Dendritic cell treated with granulocyte-macrophage colony-stimulating factor and Interleukin-4, amounts not matched to agents 40 ng/mL and 50 ng/mL, for 4 days (primary cell): ENCODE data around the gene MAD1L1.

Source experiments
- H3K27ac Mint-ChIP-seq: one replicate; pipeline ENCODE4 v1.8.0; 2022; ENCODE audit warnings: mild to moderate bottlenecking, mixed read lengths
- H3K27me3 Mint-ChIP-seq: one replicate; pipeline ENCODE4 v1.8.0; 2022; ENCODE audit warnings: mild to moderate bottlenecking, mixed read lengths
- H3K36me3 Mint-ChIP-seq: one replicate; pipeline ENCODE4 v1.8.0; 2022; ENCODE audit warnings: low read depth, mixed read lengths
- H3K4me1 Mint-ChIP-seq: one replicate; pipeline ENCODE4 v1.8.0; 2022; ENCODE audit warnings: low read depth, mixed read lengths
- H3K4me3 Mint-ChIP-seq: one replicate; pipeline ENCODE4 v1.8.0; 2022; ENCODE audit warnings: mild to moderate bottlenecking, moderate library complexity, mixed read lengths
- H3K9me3 Mint-ChIP-seq: one replicate; pipeline ENCODE4 v1.8.0; 2022; ENCODE audit warnings: mixed read lengths
- intact Hi-C: fragments of 100-400 bp; cut with micrococcal nuclease; formaldehyde crosslinking; loops from one replicate; pipeline ENCODE4 v1.15.0; 2022

The MAD1L1 gene

DNA sequence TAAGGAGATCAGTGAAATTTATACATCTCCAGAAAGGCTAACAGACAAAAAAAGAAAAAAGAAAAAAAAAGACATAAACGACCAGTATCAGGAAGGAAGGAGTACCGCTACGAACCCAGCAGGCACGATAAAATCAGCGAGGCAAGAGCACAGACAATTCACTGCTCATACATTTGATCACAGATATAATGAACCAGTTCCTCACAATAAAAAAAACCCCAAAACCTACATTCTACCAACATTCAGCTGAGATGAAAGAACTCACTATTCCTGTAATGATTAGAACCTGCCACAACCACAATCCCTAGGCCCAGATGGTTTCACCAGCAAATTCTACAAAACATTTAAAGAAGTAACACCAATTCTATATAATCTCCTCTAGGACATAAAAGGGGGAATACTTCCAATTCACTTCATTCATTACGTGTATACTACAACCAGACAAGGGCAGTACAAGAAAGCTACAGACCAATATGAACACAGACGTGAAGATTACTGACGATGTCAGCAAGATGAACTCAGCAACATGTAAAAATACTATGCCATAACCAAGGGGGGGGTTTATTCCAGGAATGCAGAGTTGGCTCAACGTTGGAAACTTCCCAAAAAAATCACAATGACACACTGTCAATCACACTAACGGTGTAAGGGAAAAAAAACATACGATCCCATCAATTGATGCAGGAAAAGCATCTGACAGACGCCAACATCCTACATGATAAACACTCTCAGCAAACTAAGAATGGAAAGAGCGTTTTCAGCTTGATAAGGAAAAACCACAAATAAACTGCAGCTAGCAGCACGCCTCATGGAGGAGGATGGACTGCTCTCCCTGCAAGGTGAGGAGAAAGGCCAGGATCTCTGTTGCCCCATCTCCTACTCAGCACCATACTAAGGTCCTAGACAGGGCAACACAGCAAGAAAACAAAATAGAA lies 306.5 kb downstream of the MAD1L1 start:
- H3K9me3 Mint-ChIP-seq: no peaks in the 10 kb centered on the region
- H3K27me3 Mint-ChIP-seq: no peaks in the 10 kb centered on the region
- H3K27ac Mint-ChIP-seq: peak overlapping the region; percentile 61
- intact Hi-C loops: no loop called here
- H3K36me3 Mint-ChIP-seq: peaks cover 71% of the 10 kb centered on the region
- peaks cover 69% of the 10 kb centered on the region for H3K4me1 Mint-ChIP-seq
- peak overlapping the region; percentile 14 for H3K4me3 Mint-ChIP-seq

DNA sequence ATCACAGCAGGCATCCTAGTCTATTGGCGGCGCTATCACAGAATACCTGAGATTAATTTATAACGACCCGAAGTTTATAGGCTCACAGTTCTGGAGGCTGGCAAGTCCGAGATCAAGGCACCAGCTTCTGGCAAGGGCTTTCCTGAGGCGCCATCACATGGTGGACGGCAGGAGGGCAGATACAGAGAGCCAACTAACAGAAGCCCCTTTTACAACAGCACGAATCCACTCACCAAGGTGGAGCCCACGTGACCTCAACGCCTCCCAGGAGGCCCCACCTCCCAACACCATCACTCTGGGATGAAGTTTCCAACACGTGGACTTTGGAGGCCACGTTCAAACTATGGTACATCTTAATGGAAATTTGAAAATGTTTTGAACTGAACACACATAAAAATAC lies 307.4 kb downstream of the MAD1L1 start:
- Mint-ChIP-seq H3K27me3 (no peaks in the 10 kb centered on the region), H3K9me3 (no peaks in the 10 kb centered on the region), H3K4me3 (no peak overlapping the region), H3K36me3 (peaks cover 63% of the 10 kb centered on the region), H3K27ac (peak overlapping the region; percentile 61), H3K4me1 (peaks cover 78% of the 10 kb centered on the region)
- intact Hi-C loops: no loop called here

DNA sequence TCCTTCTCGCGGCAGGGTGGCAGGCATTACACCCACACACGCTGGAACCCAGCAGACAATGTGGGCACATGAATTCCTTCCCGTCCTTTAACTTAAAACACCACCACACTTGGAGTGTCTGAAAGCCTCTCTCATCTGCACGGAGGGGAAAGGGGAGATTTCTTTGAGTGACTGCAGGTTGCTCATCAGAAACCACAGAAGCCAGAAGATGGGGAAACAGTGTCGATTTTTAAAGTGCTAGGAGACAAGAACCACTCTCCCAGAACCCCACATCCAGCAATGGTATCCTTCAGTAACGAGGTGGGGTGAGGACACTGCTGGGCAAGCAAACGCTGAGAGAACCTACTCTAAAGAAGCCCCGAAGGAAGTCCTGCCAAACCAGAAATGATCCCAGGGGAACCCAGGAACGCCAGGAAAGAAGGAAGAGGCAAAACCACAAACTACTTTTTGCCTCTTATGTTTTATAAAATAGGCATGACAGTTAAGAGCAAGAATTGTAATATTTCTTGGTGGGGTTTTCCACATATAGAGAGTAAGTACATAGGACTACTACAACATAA lies 308.4 kb downstream of the MAD1L1 start:
- intact Hi-C loops: no loop called here
- Mint-ChIP-seq H3K36me3 (peaks cover 63% of the 10 kb centered on the region), H3K4me3 (no peak overlapping the region), H3K27ac (peak overlapping the region; percentile 32), H3K9me3 (no peaks in the 10 kb centered on the region), H3K4me1 (peaks cover 88% of the 10 kb centered on the region), H3K27me3 (no peaks in the 10 kb centered on the region)

DNA sequence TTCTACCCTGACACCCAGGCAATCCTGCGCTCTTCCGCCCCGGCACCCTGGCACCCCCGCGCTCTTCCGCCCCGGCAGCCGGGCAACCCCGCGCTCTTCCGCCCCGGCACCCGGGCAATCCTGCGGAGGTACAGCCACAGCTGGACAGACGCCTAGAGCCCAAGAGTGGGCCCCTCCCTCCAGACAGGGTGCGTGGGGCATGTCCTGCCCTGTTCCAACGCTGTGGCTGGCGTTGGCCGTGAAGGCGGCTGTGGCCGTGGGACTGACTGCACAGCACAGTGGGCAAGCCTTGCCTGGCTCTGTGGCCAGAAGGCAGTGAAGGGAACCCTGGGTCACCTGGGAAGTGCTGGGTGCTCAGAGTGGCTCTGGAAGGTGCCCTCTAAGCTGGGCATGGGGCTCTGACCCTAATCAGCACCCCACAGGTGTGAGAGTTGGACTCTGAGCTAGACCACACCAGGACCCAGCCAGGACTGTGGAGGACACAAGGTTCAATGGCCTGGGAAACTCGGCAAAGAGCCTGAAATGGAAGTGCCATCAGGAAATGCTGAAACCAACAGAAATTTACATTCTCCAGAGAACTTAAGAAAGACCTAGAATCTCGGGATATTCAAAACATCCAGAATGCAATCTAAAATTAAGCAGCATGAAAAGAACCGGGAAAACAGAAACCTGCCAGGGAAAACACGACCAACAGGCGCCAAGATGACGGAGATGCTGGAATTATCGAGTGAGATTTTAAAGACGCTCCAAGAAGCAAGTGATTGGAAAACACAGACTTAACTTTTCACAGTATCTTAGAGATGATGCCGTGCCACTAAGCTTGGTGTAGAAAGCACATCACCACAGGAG lies 309.1 kb downstream of the MAD1L1 start:
- H3K36me3 Mint-ChIP-seq: peaks cover 62% of the 10 kb centered on the region
- no peak overlapping the region for H3K4me3 Mint-ChIP-seq
- no peaks in the 10 kb centered on the region for H3K27me3 Mint-ChIP-seq
- intact Hi-C loops: no loop called here
- H3K4me1 Mint-ChIP-seq: peaks cover 92% of the 10 kb centered on the region
- peak overlapping the region; percentile 32 for H3K27ac Mint-ChIP-seq
- H3K9me3 Mint-ChIP-seq: no peaks in the 10 kb centered on the region

DNA sequence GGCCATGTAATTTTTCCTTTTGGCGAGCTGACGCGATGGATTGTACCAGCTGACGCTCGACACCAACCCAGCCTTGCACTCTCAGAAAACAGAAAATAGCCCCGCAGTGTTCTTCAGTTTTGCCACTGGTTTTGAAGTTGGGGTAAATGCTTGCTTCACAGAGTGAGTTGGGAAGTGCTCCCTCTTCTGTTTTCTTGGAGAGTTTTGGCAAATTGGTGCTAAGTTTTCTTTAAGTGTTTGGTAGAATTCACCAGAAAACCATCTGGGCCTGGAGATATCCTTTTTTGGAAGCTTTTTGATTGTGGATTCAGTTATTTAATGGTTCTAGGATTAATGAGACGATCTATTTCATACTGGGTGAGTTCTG lies 309.9 kb downstream of the MAD1L1 start:
- H3K27me3 Mint-ChIP-seq: no peaks in the 10 kb centered on the region
- H3K36me3 Mint-ChIP-seq: peaks cover 55% of the 10 kb centered on the region
- no peak overlapping the region for H3K4me3 Mint-ChIP-seq
- peaks cover 92% of the 10 kb centered on the region for H3K4me1 Mint-ChIP-seq
- H3K9me3 Mint-ChIP-seq: no peaks in the 10 kb centered on the region
- intact Hi-C loops: no loop called here
- peak overlapping the region; percentile 53 for H3K27ac Mint-ChIP-seq

DNA sequence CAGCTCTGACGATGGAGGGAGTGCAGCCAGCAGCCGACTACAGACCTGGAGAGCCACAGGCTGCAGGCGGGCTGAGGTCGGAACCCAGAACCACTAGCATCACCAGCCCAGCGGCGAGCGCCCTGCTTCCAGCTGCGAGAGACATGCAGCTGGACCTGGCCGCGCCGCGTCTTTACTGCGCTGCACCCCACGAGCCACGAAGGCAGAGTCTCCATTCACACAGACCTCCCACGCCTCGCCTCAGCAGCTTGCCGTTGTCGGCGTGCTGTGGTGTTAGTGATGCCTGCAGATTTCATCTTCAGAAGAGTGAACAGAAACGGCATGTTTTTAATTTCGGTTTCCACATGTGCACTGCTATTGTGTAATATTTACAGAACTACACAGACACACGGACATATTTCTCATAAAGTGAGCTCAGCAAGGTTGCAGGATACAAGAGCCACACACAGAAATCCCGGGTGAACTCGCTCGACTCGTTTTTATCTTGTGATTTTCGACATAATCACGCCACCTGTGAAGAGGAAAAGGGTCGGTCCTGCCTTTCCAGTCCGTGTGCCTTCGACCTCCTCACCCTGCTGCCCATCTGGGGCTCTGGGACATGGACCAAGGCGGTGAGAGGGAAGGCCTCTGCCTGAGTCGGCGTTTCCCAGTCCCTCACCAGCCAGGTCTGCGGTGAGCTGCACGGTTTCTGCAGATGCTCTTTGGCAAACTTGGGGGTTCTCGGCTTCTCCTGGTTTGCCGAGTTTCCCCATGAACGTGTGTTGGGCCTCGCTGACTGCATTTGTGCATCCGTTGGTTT lies 310.5 kb downstream of the MAD1L1 start:
- H3K9me3 Mint-ChIP-seq: no peaks in the 10 kb centered on the region
- H3K27ac Mint-ChIP-seq: peak overlapping the region; percentile 53
- intact Hi-C loops: no loop called here
- no peaks in the 10 kb centered on the region for H3K27me3 Mint-ChIP-seq
- H3K4me3 Mint-ChIP-seq: peak overlapping the region; percentile 17
- H3K36me3 Mint-ChIP-seq: peaks cover 58% of the 10 kb centered on the region
- peaks cover 94% of the 10 kb centered on the region for H3K4me1 Mint-ChIP-seq

DNA sequence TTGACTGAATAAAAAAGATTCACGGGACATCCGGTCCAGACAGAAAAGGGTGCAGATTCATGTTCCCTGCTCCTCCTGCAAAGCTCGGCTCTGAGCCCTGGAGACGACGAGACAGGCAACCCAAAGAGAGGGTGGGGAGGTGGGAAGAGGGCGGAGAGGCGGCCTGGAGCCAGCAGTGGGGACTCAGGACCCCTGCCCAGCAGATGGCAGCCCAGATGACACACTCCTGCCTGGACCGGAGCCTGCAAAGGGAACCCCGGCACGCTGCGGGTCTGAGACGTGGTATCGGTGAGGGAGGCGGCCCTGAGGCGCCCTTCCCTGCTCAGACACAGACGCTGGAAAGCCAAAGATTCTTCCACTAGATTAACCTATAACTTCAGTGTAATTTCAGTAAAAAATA lies 311.9 kb downstream of the MAD1L1 start:
- Mint-ChIP-seq H3K4me3 (no peak overlapping the region), H3K36me3 (peaks cover 51% of the 10 kb centered on the region), H3K27me3 (no peaks in the 10 kb centered on the region), H3K9me3 (no peaks in the 10 kb centered on the region), H3K4me1 (peaks cover 94% of the 10 kb centered on the region), H3K27ac (peak overlapping the region; percentile 87)
- intact Hi-C loops: loop anchor here (1.0 kb wide), 1 partner anchor 19 kb away; no protein-coding TSS in a partner anchor

DNA sequence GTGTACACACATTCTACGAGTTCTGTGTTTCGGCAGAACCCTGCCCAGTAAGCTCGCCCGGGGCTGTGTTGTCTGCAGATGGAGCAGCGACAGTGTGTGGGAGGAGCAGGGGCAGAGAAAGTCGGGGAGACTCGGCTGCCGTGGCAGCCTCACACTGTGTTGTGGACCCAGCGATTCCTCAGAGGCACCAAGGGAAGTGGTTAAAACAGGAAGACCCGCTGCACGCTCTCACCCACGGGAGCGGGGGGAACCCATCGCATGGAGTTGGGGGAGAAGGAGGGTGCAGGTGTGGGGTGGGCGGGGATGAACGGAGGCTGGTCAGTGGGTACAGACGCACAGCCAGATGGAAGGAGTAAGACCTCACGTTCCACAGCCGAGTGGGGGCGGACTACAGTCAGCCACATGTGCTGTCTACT lies 312.5 kb downstream of the MAD1L1 start:
- Mint-ChIP-seq H3K27me3 (no peaks in the 10 kb centered on the region), H3K4me1 (peaks cover 94% of the 10 kb centered on the region), H3K27ac (peak overlapping the region; percentile 87), H3K9me3 (no peaks in the 10 kb centered on the region), H3K36me3 (peaks cover 47% of the 10 kb centered on the region), H3K4me3 (peak overlapping the region; percentile 70)
- intact Hi-C loops: loop anchor here (1.0 kb wide), 1 partner anchor 20 kb away; no protein-coding TSS in a partner anchor

DNA sequence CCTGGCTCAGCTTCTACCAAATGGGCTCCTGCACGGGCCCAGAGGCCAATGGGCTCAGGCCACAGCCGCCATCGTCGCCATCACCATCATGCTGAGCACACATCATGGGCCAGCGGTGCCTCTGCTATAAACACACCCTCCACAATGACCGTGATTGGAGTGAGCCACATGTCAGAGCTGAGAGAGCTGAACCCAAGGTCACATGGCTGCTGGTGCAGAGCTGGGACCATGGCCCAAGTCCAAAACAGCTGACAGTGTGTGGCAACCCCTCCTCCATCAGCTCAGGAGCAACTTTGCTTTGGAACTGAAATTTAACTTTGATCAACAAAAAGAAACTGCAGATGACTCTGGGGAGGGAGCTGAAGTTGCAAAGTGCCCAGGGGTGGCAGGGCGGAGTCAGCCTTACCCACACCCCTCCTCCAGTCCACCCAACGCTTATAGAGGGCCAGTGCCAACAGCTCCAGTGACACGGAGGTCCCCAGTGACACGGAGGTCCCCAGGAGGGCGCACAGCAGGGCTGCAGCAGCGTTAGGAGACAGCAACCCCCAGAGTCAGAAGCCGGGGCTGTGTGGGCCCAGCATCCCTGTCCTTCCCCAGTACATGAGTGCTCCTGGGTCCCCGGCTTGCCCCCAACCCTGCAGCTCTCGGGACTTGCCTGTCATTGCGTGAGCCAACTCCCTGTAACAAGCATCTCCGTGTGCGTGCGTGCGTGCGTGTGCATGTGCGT lies 313.0 kb downstream of the MAD1L1 start:
- H3K4me1 Mint-ChIP-seq: peaks cover 97% of the 10 kb centered on the region

DNA sequence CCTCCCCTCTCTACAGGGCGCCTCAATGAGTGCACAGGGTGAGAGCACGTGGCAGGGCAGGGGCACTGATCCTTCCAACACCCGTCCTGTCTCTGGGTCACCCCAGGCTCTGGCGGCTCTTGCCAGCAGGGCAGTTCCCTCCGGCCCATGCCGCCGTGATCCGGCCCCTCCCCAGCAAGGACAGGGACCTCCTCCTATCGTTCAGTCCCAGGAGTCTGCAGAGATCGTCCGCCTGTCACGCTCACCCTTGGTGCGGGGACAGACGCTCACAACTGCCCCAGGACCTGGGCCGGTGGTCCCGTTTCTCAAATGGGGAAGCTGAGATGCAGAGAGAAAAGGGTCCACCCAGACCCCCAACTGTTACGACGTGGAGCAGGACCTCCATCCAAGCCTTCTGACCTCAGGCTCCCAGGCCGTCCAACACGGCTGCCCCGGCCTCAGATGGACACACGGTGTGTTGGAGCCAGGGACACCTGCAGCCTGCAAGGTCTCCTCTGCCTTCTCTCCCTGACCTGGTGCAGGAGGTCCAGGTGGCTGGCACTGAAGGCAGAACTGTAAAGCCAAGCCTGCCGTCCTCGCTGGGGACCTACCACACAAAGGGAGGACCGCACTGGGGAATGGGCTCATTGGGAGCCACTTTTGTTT lies 313.7 kb downstream of the MAD1L1 start:
- no peaks in the 10 kb centered on the region for H3K27me3 Mint-ChIP-seq
- H3K27ac Mint-ChIP-seq: peak overlapping the region; percentile 87
- peaks cover 53% of the 10 kb centered on the region for H3K36me3 Mint-ChIP-seq
- H3K9me3 Mint-ChIP-seq: no peaks in the 10 kb centered on the region
- intact Hi-C loops: loop anchor here (10.0 kb wide), 1 partner anchor 106 kb away; no protein-coding TSS in a partner anchor
- H3K4me3 Mint-ChIP-seq: peak overlapping the region; percentile 70
- H3K4me1 Mint-ChIP-seq: peaks cover 90% of the 10 kb centered on the region

More for the DNA sequence above, 313.0 kb downstream of the MAD1L1 start:
- Mint-ChIP-seq H3K9me3 (no peaks in the 10 kb centered on the region), H3K4me3 (peak overlapping the region; percentile 70), H3K27ac (peak overlapping the region; percentile 87), H3K36me3 (peaks cover 53% of the 10 kb centered on the region), H3K27me3 (no peaks in the 10 kb centered on the region)
- intact Hi-C loops: loop anchor here (1.0 to 10.0 kb wide), 2 partner anchors 21 to 105 kb away; no protein-coding TSS in a partner anchor

DNA sequence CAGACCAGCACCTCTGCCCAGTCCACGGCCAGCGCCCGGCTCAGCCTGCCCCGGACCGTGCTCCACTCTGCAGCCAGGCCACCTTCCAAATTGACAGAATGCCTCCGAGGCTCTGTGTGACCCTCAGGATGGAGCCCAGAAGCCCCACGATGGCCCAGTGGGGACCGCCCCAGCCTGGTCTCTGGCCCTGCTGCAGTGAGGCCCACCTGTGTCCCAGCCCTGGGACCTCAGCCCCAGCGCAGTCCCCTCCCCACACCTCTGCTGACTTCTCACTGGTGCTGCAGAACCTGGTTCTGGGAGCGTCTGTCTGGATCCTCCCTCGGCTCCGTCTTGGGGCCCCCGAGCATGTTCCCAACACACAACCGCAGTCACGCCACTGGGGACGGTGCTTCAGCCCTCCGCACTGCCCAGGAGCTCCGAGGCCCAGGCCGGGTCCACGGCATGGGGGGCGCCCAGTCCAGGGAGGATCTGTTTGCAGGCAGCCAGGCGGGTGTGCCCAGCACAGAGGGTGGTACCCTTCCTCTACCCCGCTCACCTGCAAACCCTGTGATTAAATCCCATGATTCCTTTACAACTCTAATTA lies 314.6 kb downstream of the MAD1L1 start:
- no peaks in the 10 kb centered on the region for H3K9me3 Mint-ChIP-seq
- H3K27ac Mint-ChIP-seq: peak overlapping the region; percentile 86
- H3K4me1 Mint-ChIP-seq: peaks cover 84% of the 10 kb centered on the region
- intact Hi-C loops: loop anchor here (10.0 kb wide), 1 partner anchor 107 kb away; no protein-coding TSS in a partner anchor
- no peaks in the 10 kb centered on the region for H3K27me3 Mint-ChIP-seq
- H3K36me3 Mint-ChIP-seq: peaks cover 53% of the 10 kb centered on the region
- no peak overlapping the region for H3K4me3 Mint-ChIP-seq
